MM.1S (cell line): ENCODE data around the gene ECSCR.

Experiments used
- CTCF ChIP-seq: fragments of 300-600 bp; sonication (generic); IDR thresholded peaks from 2 replicates; pipeline ENCODE4 v1.5.1; 2016; ENCODE audit warnings: antibody characterized with exemption, low read length, mixed read lengths
- EZH2 ChIP-seq: fragments of 300-600 bp; sonication (generic); optimal IDR thresholded peaks from 2 replicates; pipeline ENCODE3; 2017; ENCODE audit warnings: low read depth, mild to moderate bottlenecking, antibody characterized with exemption, low read length, mixed read lengths

- TF ChIP-seq CTCF (no peak), EZH2 (no peak)
Measured at GRCh38 chr5:139459451-139459934, 3.0 kb downstream of the ECSCR start.
